Esophagus muscularis mucosa (tissue), 3 donors: ENCODE results near the gene CSMD2.

ENCODE experiments used
- POLR2AphosphoS5 ChIP-seq, 2 donors: sonication (generic); formaldehyde crosslinking; IDR thresholded peaks; one replicate each; pipeline ENCODE4 v1.6.1; 2017; ENCODE audit warnings: antibody characterized with exemption in 2 of 2
- TF ChIP-seq, protein P1 (sequence below), 3 experiments: fragments of 200-600 bp in 2 of 3; fragments of 450-650 bp in 1 of 3; sonication (generic) in 2 of 3; IDR thresholded peaks; one replicate each; pipeline ENCODE4 v1.5.1; 2017 to 2019; ENCODE audit warnings: antibody characterized with exemption in 3 of 3, mild to moderate bottlenecking in 2 of 3, moderate library complexity in 1 of 3

DNA sequence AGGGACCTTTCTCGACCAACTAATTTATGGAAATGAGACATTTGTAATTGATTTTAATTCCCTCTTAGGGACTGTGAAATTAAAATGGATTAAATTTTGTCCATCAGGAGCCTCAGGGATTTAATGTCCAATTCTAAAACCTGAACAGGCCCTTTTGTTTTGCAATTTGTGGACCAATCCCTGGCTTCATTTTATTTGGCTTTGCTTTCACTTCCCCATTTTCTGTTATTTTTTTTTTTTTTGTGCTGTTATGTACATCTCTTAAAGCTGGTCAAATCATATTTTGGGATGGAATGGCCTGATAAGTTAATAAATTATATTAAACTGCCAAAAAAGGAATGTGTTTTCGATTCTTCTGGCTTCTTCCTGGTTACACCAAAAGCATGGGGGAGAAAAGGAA is 663.7 kb downstream of the CSMD2 start:
- TF ChIP-seq, protein P1, sequence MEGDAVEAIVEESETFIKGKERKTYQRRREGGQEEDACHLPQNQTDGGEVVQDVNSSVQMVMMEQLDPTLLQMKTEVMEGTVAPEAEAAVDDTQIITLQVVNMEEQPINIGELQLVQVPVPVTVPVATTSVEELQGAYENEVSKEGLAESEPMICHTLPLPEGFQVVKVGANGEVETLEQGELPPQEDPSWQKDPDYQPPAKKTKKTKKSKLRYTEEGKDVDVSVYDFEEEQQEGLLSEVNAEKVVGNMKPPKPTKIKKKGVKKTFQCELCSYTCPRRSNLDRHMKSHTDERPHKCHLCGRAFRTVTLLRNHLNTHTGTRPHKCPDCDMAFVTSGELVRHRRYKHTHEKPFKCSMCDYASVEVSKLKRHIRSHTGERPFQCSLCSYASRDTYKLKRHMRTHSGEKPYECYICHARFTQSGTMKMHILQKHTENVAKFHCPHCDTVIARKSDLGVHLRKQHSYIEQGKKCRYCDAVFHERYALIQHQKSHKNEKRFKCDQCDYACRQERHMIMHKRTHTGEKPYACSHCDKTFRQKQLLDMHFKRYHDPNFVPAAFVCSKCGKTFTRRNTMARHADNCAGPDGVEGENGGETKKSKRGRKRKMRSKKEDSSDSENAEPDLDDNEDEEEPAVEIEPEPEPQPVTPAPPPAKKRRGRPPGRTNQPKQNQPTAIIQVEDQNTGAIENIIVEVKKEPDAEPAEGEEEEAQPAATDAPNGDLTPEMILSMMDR (IDR thresholded peaks at IDR 0.05): no peak
- no peak for TF ChIP-seq POLR2AphosphoS5 (IDR thresholded peaks at IDR 0.05)
